Measurements from ENCODE around the gene TJP3.
A peak's percentile ranks its signal among the peaks of the same experiment; 100 is the strongest.

TJP3 gene

GRCh38 chr19:3700242-3701032, 7.7 kb upstream of the TJP3 start, which contains the start of gene PIP5K1C:
TSS of gene PIP5K1C (minus strand) at chr19:3700468. CDS start at chr19:3700390, 78 bp downstream.
- no peaks in the 10 kb centered on the region for H3K36me3 ChIP-seq (ENCODE audit: insufficient read depth, low read length)
- H3K9ac ChIP-seq (ENCODE audit: low read depth, low read length): peak within 1 kb of the TSS; percentile 65
- no peak within 1 kb of the TSS for H3K27ac ChIP-seq (ENCODE audit: low read depth, low read length)
- no peaks in the 10 kb centered on the region for H3K9me3 ChIP-seq (ENCODE audit: insufficient read depth, low read depth, low read length)
- 5% methylated on average over 82 of the region's 82 CpGs for WGBS
- no peaks in the 10 kb centered on the region for H3K27me3 ChIP-seq (ENCODE audit: insufficient read depth, low read length)
- peak within 1 kb of the TSS; percentile 83 for H3K4me3 ChIP-seq (ENCODE audit: low read length)
- H3K4me1 ChIP-seq (ENCODE audit: insufficient read depth, low read length): peaks cover 5% of the 10 kb centered on the region; the same call in 1 of the 2 replicates

- no peaks in the 10 kb centered on the region for H3K27me3 ChIP-seq (ENCODE audit: insufficient read depth, low read length)
- peaks cover 5% of the 10 kb centered on the region; the same call in 1 of the 2 replicates for H3K4me1 ChIP-seq (ENCODE audit: insufficient read depth, low read length)
- no peaks in the 10 kb centered on the region for H3K36me3 ChIP-seq (ENCODE audit: insufficient read depth, low read length)
- no peak overlapping the region for H3K9ac ChIP-seq (ENCODE audit: low read depth, low read length)
- H3K4me3 ChIP-seq (ENCODE audit: low read length): no peak overlapping the region
- WGBS: 51% methylated on average over 1 of the region's 1 CpG
- H3K27ac ChIP-seq (ENCODE audit: low read depth, low read length): no peak overlapping the region
- no peaks in the 10 kb centered on the region for H3K9me3 ChIP-seq (ENCODE audit: insufficient read depth, low read depth, low read length)
Measured at GRCh38 chr19:3701200-3701599, 7.0 kb upstream of the TJP3 start.

- 88% methylated on average over 12 of the region's 12 CpGs for WGBS
- no peak overlapping the region for H3K4me3 ChIP-seq (ENCODE audit: low read length)
- no peaks in the 10 kb centered on the region for H3K27me3 ChIP-seq (ENCODE audit: insufficient read depth, low read length)
- no peaks in the 10 kb centered on the region for H3K9me3 ChIP-seq (ENCODE audit: insufficient read depth, low read depth, low read length)
- peaks cover 8% of the 10 kb centered on the region; the same call in 1 of the 2 replicates for H3K4me1 ChIP-seq (ENCODE audit: insufficient read depth, low read length)
- no peaks in the 10 kb centered on the region for H3K36me3 ChIP-seq (ENCODE audit: insufficient read depth, low read length)
- no peak overlapping the region for H3K9ac ChIP-seq (ENCODE audit: low read depth, low read length)
- no peak overlapping the region for H3K27ac ChIP-seq (ENCODE audit: low read depth, low read length)
Measured at GRCh38 chr19:3707868-3708206, 347 bp upstream of the TJP3 start.

- H3K27ac ChIP-seq (ENCODE audit: low read depth, low read length): no peak overlapping the region; the same call in 1 of the 2 replicates
- WGBS: 65% methylated on average over 20 of the region's 20 CpGs
- H3K4me1 ChIP-seq (ENCODE audit: insufficient read depth, low read length): peaks cover 8% of the 10 kb centered on the region; the same call in 1 of the 2 replicates
- H3K9me3 ChIP-seq (ENCODE audit: insufficient read depth, low read depth, low read length): no peaks in the 10 kb centered on the region
- no peak overlapping the region for H3K4me3 ChIP-seq (ENCODE audit: low read length)
- no peak overlapping the region for H3K9ac ChIP-seq (ENCODE audit: low read depth, low read length)
- H3K27me3 ChIP-seq (ENCODE audit: insufficient read depth, low read length): no peaks in the 10 kb centered on the region
- no peaks in the 10 kb centered on the region for H3K36me3 ChIP-seq (ENCODE audit: insufficient read depth, low read length)
Measured at GRCh38 chr19:3710265-3710812, 2.2 kb downstream of the TJP3 start.

GRCh38 chr19:3712663-3713611, 4.8 kb downstream of the TJP3 start:
- WGBS: 76% methylated on average over 23 of the region's 23 CpGs
- H3K36me3 ChIP-seq (ENCODE audit: insufficient read depth, low read length): no peaks in the 10 kb centered on the region
- H3K27me3 ChIP-seq (ENCODE audit: insufficient read depth, low read length): no peaks in the 10 kb centered on the region
- no peak overlapping the region for H3K4me3 ChIP-seq (ENCODE audit: low read length)
- no peak overlapping the region for H3K27ac ChIP-seq (ENCODE audit: low read depth, low read length)
- H3K4me1 ChIP-seq (ENCODE audit: insufficient read depth, low read length): peaks cover 8% of the 10 kb centered on the region; the same call in 1 of the 2 replicates
- H3K9ac ChIP-seq (ENCODE audit: low read depth, low read length): no peak overlapping the region
- H3K9me3 ChIP-seq (ENCODE audit: insufficient read depth, low read depth, low read length): no peaks in the 10 kb centered on the region

GRCh38 chr19:3716147-3716668, 8.0 kb downstream of the TJP3 start:
- Histone ChIP-seq H3K27ac (ENCODE audit: low read depth, low read length) (no peak overlapping the region), H3K4me3 (ENCODE audit: low read length) (no peak overlapping the region), H3K27me3 (ENCODE audit: insufficient read depth, low read length) (no peaks in the 10 kb centered on the region), H3K9ac (ENCODE audit: low read depth, low read length) (no peak overlapping the region), H3K9me3 (ENCODE audit: insufficient read depth, low read depth, low read length) (no peaks in the 10 kb centered on the region), H3K36me3 (ENCODE audit: insufficient read depth, low read length) (no peaks in the 10 kb centered on the region), H3K4me1 (ENCODE audit: insufficient read depth, low read length) (no peaks in the 10 kb centered on the region)
- 91% methylated on average over 16 of the region's 16 CpGs for WGBS

- Histone ChIP-seq H3K27me3 (ENCODE audit: insufficient read depth, low read length) (peaks cover 4% of the 10 kb centered on the region; the same call in 1 of the 2 replicates), H3K4me1 (ENCODE audit: insufficient read depth, low read length) (no peaks in the 10 kb centered on the region), H3K27ac (ENCODE audit: low read depth, low read length) (no peak overlapping the region), H3K36me3 (ENCODE audit: insufficient read depth, low read length) (no peaks in the 10 kb centered on the region), H3K9ac (ENCODE audit: low read depth, low read length) (no peak overlapping the region), H3K4me3 (ENCODE audit: low read length) (no peak overlapping the region), H3K9me3 (ENCODE audit: insufficient read depth, low read depth, low read length) (no peaks in the 10 kb centered on the region)
- 95% methylated on average over 4 of the region's 4 CpGs for WGBS
Measured at GRCh38 chr19:3719868-3720267, 11.7 kb downstream of the TJP3 start.

GRCh38 chr19:3720349-3720917, 12.2 kb downstream of the TJP3 start:
- no peak overlapping the region for H3K4me3 ChIP-seq (ENCODE audit: low read length)
- no peaks in the 10 kb centered on the region for H3K36me3 ChIP-seq (ENCODE audit: insufficient read depth, low read length)
- WGBS: 33% methylated on average over 8 of the region's 9 CpGs
- no peaks in the 10 kb centered on the region for H3K4me1 ChIP-seq (ENCODE audit: insufficient read depth, low read length)
- no peak overlapping the region for H3K27ac ChIP-seq (ENCODE audit: low read depth, low read length)
- H3K9me3 ChIP-seq (ENCODE audit: insufficient read depth, low read depth, low read length): no peaks in the 10 kb centered on the region
- no peak overlapping the region for H3K9ac ChIP-seq (ENCODE audit: low read depth, low read length)
- peaks cover 4% of the 10 kb centered on the region; the same call in 1 of the 2 replicates for H3K27me3 ChIP-seq (ENCODE audit: insufficient read depth, low read length)

- Histone ChIP-seq H3K9me3 (ENCODE audit: insufficient read depth, low read depth, low read length) (no peaks in the 10 kb centered on the region), H3K9ac (ENCODE audit: low read depth, low read length) (no peak overlapping the region), H3K4me1 (ENCODE audit: insufficient read depth, low read length) (no peaks in the 10 kb centered on the region), H3K27ac (ENCODE audit: low read depth, low read length) (no peak overlapping the region), H3K4me3 (ENCODE audit: low read length) (peak overlapping the region; percentile 71), H3K36me3 (ENCODE audit: insufficient read depth, low read length) (no peaks in the 10 kb centered on the region), H3K27me3 (ENCODE audit: insufficient read depth, low read length) (peaks cover 4% of the 10 kb centered on the region; the same call in 1 of the 2 replicates)
- WGBS: 26% methylated on average over 45 of the region's 46 CpGs
Measured at GRCh38 chr19:3721131-3721886, 13.1 kb downstream of the TJP3 start.

- H3K27me3 ChIP-seq (ENCODE audit: insufficient read depth, low read length): peaks cover 4% of the 10 kb centered on the region; the same call in 1 of the 2 replicates
- H3K36me3 ChIP-seq (ENCODE audit: insufficient read depth, low read length): no peaks in the 10 kb centered on the region
- WGBS: 2% methylated on average over 26 of the region's 26 CpGs
- H3K9ac ChIP-seq (ENCODE audit: low read depth, low read length): peak overlapping the region; percentile 19; the same call in 1 of the 2 replicates
- H3K27ac ChIP-seq (ENCODE audit: low read depth, low read length): no peak overlapping the region
- no peaks in the 10 kb centered on the region for H3K9me3 ChIP-seq (ENCODE audit: insufficient read depth, low read depth, low read length)
- peak overlapping the region; percentile 71 for H3K4me3 ChIP-seq (ENCODE audit: low read length)
- no peaks in the 10 kb centered on the region for H3K4me1 ChIP-seq (ENCODE audit: insufficient read depth, low read length)
Measured at GRCh38 chr19:3721887-3722442, 13.8 kb downstream of the TJP3 start.

All from HUES64 (cell line).